HG03066 (cell line): ENCODE measurements around the gene SIK1.
"Not testable (repeated sequence)": the region's sequence is repeated elsewhere in the genome, so short reads cannot be mapped to it uniquely, and the experiment has no call there.

Experiments used
- ATAC-seq: cut with Tn5 transposase; IDR thresholded peaks from one replicate; pipeline ENCODE4 v1.9.1; 2021; ENCODE audit warnings: low read depth; ENCODE audit not compliant: unreplicated experiment

The SIK1 gene

DNA sequence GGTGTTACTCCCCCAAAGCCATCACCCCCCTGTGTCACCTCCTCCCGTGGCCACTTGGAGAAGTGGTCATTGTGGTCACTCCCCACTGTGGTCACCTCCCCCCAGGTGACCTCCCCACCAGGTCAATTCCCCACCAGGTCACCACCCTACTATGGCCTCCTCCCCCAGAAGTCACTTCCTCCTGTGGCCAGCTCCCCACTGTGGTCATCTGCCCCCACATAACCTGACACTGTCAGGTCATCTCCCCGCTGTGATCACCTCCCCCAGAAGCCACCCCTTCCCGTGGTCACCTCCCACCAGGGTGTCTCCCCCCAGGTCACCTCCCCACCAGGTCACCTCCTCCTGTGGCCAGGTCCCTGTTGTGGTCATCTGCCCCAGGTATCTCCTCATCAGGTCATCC is 28.9 kb downstream of the SIK1 start:
- ATAC-seq, result not testable (repeated sequence)

DNA sequence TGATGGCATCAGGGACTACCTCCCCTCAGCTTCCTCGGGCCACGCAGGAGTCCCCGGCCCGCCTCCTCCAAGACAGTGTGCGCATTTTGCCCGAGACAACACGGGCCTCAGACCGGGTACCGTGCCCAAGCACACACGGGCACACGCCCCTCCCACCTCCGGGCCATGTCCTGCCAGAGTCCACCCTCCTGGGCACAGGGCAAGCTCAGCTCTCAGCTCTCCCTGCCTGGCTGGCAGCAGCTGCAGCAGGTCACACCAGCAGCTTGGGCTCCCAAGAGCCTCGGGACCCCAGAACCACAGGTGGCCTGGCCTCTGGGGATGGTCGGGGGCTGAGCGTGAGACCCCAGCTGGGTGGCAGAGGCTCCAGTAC is 29.5 kb downstream of the SIK1 start:
- not testable (repeated sequence) for ATAC-seq

DNA sequence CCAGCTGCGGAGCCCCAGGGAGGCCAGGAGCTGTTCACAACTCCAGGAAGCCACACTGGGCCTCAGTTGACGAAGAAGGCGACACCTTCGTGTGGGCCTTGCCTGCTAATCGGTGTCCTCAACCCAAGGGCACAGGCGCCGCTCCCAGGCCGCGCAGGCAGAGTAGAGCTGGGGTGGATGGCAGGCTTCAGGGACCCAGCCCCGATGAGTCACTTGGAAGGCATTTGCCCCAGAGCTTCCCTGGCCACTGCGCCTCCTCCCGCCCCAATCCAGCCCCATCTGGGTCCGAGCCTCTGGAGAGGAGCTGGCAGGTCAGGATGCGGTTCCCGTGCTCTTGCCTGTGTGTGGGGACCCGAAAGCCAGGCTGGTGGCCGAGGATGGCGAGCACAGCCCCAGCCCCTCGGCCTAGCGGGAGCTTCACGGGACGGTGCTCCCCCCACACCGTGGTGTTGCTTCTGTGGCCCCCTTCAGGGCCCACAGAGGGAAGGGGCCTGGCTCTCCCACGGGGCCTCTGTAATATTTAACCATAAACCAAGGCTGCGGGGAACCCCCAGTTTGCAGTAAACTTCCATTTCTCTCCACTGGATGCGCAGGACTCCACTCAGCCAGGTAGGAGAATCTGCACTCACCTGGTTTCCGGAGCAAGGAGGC is 30.0 kb downstream of the SIK1 start:
- not testable (repeated sequence) for ATAC-seq

DNA sequence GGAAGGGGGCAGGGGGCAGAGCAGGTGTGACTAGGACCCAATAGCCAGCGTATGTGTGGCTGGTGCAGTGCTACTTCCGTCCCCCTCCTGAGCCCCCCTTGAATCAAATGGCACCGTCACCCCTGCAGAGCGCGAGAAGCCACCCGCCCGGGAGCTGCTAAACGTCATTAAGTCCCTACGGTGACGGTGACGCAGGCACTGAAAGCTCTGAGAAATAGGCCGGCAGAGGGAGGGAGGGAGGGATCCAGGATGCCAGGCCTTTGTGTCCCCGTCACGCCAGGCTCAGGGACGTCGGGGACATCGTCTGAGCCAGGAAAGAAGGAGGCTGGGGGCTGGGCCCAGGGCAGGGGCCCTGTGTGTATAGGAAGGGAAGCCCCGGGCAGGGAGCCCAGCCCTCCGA is 43.6 kb downstream of the SIK1 start:
- not testable (repeated sequence) for ATAC-seq

DNA sequence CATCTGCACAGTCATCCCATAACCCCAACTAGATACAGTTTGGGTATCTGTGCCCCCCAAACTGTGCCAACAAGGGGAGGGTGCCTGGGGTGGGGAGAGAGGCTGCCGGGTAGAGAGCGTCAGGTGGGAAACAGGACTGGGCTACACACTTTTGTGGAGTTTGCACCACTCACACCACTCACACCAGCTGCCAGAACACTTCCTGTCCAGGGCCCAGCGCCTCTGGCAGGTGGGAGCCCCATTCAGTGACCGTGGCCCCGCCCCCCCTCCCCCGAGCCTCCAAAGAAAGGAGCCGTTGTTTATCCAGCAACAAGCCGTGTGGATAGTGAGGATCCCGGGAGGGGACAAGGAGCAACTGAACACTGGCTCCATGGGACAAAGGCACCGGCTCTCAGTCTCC is 44.0 kb downstream of the SIK1 start:
- ATAC-seq, result not testable (repeated sequence)

DNA sequence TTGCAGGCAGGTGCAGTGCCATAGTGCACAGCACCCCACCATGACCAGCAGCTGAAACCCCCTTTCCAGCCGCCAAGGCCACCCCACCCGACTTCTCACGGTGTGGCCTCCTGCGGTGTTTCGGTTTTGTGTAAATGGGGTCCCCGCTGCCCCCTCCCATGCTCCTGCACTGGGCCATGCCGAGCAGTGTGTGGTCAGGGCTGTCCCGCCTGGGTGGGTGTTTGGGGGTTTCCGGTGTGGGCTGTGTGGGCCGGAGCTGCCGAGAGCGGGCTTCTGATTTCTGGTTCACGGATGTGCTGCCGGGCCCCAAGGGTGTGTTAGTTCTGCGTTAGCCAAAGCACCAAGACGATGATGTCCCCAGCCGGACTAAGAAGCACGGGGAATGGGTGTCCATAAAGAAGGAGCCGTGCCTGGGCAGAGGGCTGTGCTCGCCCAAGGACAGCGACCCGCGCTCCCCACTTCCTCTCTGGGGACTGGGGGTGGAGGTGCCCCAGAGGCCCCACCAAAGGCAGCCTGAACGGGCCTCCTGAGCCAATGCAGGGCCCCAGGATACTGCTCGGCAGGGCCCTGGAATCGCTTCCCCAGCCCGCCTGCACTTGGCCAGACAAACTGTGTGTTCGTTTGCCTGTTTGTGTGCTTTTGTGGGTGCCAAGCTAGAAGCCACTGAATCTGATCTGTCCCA is 45.9 kb downstream of the SIK1 start:
- peak; percentile 71 for ATAC-seq

DNA sequence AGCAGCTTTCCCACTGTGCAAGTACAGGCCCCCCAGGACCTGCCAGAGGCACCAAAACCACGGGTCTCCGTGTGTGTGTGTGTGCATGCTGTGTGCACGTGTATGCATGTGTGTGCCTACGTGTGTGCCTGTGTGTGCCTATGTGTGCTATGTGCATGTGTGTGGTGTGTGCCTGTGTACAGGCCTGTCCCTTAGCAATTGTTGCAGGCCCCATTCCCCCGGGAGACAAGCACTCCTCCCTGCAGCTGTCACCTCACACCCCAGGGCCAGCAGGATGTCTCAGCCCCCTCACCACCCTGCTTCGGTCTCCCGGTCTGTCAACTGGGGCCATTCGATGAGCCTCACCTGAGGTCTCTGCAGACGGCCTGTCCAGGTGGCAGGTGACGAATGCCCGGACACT is 46.6 kb downstream of the SIK1 start:
- ATAC-seq, result not testable (repeated sequence)

DNA sequence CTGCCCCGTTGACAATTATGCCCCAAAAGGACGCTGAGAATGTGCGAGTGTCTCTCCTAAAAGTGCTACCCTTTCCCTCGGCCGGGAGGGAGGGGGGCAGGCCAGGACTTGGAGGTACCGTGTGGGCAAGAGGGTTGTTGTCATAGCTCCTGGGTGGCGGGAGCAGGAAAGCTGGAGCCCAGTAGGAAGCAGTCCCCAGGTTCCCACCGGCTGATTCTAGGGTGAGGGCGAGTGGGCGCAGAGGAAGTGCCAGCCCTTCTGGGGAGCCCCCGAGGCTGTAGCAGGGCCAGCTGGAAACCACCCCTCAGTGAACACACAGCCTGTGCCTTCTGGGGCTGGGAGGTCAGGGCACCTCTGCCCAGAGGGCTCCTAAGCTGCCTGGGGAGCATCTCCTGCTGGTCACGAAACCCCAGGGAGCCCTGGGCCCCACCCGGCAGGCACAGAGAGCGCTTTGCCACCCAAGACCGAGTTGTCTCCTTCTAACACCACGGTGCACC is 47.3 kb downstream of the SIK1 start:
- ATAC-seq, result not testable (repeated sequence)

DNA sequence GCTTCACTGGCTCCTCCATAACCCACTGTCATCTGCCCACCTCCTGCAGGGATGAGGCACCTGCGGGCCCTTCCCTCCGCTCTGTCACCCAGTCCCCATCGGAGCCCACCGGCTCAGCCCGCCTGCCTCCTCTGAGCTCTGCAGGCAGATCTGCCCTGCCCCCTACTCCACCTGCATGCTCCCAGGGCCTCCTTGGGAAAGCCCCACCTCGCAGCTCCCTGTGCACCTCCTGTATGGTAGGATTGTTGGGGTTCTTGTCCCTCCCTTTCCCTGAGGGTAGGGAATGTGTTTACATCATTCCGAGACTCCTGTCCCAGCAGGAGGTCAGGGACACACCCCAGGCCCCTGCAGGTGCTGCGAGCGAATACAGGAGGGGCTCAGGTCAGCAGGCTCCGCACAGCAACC is 50.5 kb downstream of the SIK1 start:
- no peak for ATAC-seq

DNA sequence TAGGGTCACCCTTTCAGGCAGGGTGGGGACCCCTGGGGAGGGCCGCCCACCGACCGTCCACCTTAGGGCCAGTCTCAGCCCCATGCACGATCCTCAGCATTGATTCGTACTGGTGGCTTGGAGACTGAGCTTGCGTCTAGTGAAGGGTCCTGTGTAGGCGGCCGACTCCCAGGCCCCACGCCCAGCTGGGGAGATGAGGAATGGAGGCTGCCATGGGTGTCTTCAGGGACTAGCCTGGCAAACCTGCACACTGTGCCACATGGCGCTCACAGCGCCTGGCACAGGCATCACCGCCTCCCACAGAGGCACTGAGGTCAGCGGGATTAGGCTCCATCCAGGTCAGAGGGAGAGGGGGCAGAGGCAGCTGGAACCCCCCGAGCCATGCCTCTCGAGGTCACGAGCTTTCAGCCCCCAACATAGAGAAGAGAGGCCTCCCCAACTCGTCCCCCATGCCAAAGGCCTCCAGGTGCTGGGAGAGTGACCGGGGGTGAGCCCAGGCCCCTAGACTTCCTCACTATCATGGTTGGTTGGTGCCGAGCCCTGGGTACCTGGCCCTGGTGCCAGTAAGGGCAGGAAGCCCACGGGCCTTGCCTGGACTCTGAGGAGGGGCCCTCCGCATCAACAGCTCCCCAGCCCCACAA is 51.0 kb downstream of the SIK1 start:
- ATAC-seq, result no peak

DNA sequence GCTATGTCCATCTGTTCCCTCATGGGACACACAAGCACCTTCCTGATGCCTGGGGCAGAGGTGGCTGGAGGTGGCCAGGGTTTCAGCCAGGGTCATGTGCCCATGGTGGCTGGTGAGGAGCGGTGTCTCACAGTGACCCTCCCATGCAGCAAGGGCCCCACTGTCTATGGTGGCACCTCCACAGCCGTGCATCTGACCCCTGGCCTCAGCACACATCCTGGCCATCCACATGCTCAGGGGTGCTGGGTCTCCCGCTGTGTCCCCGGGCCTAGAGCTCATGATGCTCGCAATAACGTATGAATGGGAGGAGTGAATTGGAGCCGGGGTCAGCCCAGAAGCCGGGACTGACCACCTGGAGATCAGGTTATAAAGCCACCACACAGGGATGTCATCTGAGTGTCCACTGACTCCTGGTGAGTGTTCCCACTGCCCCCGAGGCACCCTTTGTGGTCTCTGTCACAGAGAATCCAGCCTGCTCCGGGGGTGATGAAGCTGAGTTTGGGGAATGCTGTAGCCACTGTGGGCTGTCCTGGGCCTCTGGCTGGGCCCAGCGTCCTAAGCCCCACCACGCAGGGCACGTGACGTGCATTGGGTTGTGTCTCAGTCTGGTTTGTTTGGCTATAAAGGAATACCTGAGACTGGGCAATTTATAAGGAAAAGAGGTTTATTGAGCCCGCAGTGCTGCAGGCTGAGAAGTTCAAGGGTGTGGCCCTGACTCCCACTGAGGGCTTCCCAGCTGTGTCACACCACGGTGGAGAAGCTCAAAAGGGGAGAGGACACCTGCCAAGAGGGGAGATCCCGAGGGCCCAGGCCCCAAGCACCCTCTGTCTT is 51.7 kb downstream of the SIK1 start:
- no peak for ATAC-seq

DNA sequence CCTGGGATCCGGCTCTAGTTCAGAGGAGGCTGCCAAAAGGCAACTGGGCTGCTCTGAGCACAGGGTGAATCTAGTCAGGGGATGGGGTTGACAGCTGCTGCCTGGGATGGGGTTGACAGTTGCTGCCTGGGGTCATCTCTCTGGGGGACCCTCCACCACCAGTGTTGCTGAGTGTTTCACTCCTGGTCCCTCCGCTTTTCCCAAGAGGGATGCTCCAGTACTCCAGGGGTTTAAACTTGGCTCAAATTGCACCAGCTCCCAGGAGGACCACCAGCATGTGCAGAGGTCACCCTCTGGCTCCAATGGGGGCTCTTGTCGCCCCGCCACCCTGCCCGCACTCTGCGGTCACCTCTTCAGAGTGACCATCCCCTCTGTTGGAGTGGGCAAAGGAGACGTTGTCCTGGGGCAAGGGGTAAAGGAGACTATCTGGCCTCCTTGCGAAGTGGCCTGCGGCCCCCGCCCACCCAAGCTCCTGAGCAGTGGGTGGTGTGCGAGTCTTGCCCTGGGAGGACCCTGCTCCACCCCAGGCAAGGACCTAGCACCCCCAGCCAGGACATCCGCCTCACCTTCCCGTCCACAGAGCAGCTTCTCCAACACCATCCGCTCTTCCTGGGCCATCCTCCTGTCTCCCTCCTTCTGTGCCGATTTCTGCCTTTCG is 52.6 kb downstream of the SIK1 start:
- ATAC-seq, result no peak

DNA sequence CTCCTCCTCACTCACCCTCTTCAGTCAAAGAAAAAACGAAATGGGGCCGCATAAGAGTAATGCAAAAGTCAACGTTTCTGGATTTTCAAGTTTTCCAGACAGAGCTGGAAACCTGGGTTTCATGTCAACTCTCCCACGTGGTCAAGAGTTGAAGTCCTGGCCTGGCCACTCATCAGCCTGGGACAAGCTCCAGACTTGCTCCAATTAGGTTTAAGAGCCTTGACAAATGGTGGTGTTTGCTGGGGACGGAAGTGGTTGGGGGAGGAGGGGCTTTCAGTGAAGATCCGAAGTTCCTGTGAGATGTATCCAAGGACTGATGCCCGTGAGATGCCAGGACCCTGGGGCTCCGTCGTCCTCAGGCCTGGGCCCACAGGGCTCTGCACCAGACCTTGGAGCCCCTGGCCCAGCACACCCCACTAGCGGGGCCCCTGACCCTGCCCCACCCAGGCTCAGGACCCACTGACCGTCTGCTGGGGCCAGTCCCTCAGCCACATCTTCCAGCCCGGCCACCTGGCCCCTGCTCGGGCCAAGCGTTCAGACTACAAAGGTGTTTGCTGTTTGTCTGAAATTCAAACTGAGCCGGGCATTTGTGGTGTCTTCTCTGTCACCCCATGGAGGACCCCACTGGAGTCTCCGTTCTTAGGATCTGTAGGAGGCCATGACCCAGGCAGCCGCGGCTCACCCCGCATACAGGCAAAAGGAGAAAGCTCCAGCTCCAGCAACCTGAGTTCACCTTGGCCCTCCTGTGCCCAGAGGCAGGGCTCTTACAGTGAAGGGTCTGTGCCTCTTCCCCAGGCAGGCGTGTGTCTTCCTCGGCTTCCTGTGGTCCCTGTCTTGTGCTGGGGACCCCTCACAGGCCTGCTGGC is 53.3 kb downstream of the SIK1 start:
- ATAC-seq, result no peak

DNA sequence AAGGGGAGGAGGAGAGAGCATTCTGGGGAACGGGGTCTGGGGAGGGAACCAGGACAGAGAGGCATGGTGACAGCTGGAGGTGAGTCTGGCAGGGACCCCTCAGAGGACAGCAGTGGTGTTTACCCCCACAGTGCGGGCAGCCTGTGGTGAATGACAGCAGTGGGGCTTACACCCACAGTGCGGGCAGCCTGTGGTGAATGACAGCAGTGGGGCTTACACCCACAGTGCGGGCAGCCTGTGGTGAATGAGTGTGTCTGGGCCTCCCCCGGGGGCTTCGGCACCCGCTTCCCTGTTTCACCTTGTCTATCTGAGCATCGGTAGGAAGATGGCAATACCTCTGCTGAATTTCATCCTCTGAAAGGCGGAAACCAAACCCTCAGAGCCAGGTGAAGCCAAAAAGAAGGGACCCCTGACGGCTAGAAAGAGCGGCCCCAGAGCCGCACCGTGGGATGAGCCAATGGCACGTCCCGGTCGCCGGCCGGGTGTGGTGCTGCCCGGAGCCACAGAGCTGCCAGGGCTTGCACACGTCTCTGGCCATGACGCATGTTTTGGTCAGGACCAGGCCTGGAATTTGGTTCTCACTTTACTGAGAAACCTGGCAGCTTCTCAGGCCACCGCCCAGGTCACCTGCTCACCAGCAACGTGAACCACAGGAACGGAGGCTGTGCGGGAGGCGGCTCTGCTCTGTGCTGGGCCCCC is 54.1 kb downstream of the SIK1 start:
- ATAC-seq, result no peak

DNA sequence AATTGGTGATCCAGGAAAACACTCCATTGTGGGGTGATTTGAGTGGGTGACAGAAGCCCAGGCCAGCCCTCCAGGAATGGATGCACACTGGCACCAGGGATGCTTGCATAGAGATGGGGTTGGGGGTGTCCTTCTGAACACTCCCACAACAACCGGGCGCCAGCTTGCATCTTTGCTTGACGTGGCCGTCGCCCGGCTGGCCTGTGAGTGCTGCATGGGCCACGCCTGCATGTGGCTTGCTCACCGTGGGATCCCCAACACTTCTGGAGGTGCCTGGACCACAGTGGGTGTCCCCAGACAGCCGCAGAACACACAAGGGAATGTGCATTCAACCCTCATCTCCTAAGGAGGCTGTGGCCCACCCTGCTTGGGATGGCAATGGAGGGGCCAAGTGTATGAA is 55.1 kb downstream of the SIK1 start:
- no peak for ATAC-seq

DNA sequence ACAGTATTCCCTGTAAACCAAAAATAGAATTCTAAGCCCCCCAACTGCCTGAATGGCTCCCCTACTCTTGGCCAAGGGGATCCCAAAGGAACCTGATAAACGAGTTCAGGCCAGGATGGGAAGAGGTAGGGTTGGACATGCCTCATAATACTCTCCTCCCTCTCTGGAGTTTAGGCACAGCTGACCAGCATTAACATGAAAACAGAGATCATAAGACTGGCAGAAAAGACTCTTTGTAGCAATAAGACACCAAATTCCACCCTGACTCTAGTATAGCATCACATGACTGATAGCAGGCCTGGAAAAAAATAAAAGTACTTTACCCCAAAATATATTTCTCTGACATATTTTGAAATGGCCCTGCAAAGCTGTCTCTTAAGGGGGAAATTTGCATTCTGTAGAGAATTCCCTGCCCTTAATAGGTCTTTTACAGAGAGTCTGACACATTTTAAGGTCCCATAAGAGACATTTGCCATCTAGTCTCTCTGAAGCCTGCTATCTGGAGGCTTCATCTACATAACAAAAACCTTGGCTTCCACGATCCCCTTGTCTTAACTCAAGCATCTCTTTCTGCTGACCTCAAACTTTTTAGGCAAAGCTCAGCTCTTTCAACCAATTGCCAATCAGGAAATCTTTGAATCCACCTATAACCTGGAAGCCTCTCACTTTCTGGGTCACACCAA is 55.9 kb downstream of the SIK1 start:
- ATAC-seq, result no peak

DNA sequence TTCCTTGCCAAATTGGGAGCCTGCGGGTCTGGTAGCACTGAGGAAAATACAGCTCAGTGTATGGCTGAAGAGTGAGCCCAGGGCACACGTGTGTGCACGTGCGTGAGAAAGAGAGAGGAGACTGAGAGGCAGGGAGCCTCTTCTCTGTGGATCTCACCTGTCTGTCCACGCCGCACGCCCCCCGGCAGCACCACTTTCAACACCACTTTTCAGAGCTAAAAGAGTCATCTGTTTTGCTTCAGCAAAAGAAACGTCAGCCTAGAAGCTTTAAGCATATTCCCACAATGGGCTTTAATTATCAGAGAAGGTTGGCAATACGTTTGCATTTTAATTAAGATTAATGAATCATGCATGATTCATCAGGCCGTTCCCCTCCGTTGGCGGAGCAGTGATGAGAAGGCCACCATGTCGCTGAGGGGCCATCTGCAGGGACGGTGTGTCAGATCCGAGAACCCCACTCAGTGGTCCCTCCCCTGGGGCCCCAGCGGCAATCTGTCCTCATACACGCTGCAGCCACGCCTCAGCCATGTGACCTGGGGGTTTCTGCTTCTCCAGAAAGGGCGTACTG is 56.8 kb downstream of the SIK1 start:
- ATAC-seq, result no peak

DNA sequence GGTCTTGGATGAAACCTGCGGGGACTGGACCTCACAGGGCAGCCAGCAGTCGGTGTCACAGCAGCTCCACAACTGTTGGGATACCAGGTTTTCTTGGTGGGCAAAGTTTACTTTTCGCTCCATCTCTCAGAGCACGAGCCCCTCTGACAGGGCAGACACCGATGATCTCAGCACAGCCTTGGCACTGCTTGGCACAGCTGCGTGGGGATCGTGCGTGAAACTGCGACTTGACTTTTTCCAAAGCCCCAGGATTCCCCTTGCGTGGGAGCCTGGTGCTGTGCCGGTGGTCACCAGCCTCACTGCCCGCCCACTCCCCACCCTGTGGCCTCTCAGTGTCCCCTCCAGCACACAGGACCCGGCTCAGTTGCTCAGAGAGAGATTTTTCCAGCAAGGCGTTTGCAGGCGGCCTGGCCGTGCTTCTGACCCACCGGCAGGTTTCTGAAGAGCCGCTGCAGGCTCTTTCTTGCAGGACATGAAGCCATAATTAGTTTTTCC is 57.3 kb downstream of the SIK1 start:
- ATAC-seq, result no peak
